ENCODE results near the gene PTAR1.

PTAR1 gene

DNA sequence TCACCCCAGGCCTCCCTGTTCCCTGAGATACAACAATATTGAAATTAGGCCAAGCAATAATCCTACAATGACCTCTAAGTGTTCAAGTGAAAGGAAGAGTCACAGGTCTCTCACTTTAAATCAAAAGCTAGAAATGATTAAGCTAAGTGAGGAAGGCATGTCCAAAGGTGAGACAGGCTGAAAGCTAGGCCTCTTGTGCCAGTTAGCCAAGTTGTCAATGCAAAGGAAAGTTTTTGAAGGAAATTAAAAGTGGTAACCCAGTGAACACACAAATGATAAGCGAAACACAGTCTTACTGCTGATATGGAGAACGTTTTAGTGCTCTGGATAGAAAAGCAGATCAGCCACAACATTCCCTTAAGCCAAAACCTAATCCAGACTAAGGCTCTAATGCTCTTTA, 39.8 kb downstream of the PTAR1 start:
- no peak for TF ChIP-seq ZFX (IDR thresholded peaks at IDR 0.05; ENCODE audit: borderline replicate concordance)
- TF ChIP-seq, protein P1, sequence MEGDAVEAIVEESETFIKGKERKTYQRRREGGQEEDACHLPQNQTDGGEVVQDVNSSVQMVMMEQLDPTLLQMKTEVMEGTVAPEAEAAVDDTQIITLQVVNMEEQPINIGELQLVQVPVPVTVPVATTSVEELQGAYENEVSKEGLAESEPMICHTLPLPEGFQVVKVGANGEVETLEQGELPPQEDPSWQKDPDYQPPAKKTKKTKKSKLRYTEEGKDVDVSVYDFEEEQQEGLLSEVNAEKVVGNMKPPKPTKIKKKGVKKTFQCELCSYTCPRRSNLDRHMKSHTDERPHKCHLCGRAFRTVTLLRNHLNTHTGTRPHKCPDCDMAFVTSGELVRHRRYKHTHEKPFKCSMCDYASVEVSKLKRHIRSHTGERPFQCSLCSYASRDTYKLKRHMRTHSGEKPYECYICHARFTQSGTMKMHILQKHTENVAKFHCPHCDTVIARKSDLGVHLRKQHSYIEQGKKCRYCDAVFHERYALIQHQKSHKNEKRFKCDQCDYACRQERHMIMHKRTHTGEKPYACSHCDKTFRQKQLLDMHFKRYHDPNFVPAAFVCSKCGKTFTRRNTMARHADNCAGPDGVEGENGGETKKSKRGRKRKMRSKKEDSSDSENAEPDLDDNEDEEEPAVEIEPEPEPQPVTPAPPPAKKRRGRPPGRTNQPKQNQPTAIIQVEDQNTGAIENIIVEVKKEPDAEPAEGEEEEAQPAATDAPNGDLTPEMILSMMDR (IDR thresholded peaks at IDR 0.05): no peak

DNA sequence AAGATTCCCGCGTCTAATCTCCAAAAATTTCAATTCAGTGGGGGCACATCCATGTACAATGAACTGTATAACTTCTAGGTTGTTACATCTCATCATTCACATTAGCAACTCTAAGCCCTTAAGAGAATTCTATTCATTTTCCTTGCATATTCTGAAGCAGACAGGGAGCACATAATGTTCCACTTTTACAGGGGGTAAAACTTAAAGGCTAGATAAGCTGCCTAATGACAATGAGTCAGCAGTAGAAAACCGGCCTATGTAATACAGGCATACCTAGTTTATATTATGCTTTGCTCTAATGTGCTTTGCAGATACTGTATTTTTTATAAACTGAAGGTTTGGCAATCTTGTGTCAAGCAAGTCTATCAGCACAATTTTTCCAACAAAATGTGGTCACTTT, 40.4 kb downstream of the PTAR1 start:
- H3K27ac ChIP-seq: no peak overlapping the region
- TF ChIP-seq, protein P1 (IDR thresholded peaks at IDR 0.05): no peak
- TF ChIP-seq ZFX (IDR thresholded peaks at IDR 0.05; ENCODE audit: borderline replicate concordance): no peak

More for the DNA sequence above, 39.8 kb downstream of the PTAR1 start:
- H3K27ac ChIP-seq: no peak overlapping the region

DNA sequence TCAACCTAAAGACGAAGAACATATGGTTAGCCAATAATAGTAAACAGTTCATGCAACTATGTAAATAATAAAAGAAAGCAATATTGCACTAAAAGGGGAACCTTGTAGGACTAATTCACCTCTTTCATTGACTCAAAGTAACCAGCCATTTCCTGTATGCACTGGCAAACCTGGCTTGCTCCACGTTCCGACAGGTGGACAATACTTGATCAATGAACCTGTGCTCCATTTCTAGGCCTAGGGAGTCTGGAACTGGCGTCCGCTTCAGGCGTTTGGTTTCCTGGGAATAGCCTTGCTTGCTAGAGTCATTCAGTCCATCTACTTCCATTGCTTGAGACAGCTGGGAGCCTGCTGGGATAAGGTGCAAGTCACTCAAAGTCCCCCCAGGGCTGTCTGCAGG, 41.6 kb downstream of the PTAR1 start:
- H3K27ac ChIP-seq: no peak overlapping the region
- TF ChIP-seq, protein P1 (IDR thresholded peaks at IDR 0.05): no peak
- TF ChIP-seq ZFX (IDR thresholded peaks at IDR 0.05; ENCODE audit: borderline replicate concordance): no peak

DNA sequence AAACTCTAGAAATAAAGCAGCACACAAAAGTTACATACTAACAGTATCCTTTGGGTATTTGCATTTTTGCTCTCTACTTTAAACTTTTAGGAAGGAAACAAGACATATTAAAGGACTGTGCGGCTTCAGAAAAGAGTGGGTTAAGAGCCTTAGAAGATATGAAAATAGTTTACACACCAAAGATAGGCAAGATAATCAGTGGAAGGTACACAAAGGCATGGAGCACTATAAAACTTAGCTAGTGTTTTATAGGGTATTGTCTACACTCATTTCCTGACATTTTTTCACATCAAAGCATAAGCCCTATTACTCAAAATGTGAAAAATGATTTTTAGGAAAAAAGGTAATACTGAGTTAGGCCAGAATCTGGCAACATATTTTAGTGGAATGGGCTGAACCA, 44.0 kb downstream of the PTAR1 start:
- TF ChIP-seq, protein P1 (IDR thresholded peaks at IDR 0.05): no peak
- TF ChIP-seq ZFX (IDR thresholded peaks at IDR 0.05; ENCODE audit: borderline replicate concordance): no peak
- no peak overlapping the region for H3K27ac ChIP-seq

DNA sequence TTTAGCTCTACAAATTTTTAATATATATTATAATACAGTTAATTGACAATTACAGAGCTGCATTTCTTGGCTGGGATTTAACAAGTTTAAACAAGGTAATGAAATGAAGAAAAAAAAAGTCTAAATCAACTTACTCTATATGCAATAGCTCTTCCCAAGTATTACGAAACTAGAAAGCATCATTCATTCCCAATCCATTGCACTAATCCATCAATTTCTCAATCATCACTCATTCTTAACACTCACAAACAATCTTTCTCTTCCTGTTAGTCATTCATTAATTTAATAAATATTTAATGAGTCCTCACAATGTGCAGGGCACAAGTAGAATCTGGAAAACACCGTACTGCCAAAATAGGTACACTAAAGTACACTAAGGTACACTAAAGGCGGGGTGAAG, 44.7 kb downstream of the PTAR1 start:
- TF ChIP-seq, protein P1 (IDR thresholded peaks at IDR 0.05): no peak
- TF ChIP-seq ZFX (IDR thresholded peaks at IDR 0.05; ENCODE audit: borderline replicate concordance): no peak
- H3K27ac ChIP-seq: no peak overlapping the region

DNA sequence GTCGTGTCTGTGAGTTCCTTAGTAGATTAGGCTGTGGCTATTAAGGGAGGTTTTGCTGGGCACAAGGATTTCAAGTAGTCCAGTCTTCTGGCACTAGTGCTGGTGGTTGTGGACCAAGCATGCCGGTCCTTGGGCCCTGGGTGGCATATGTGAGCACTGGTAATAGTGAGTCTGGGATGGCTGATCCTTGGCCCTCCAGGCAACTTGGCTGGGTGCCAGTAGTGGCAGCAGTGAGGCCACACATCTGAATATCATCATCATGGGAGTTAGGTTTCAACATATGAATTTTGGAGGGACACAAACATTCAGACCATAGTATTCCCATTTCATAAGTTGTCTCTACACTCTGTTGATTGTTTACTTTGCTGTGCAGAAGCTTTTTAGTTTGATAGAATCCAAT, 62.3 kb downstream of the PTAR1 start:
- no peak overlapping the region for H3K27ac ChIP-seq
- no peak for TF ChIP-seq ZFX (IDR thresholded peaks at IDR 0.05; ENCODE audit: borderline replicate concordance)
- TF ChIP-seq, protein P1 (IDR thresholded peaks at IDR 0.05): no peak

DNA sequence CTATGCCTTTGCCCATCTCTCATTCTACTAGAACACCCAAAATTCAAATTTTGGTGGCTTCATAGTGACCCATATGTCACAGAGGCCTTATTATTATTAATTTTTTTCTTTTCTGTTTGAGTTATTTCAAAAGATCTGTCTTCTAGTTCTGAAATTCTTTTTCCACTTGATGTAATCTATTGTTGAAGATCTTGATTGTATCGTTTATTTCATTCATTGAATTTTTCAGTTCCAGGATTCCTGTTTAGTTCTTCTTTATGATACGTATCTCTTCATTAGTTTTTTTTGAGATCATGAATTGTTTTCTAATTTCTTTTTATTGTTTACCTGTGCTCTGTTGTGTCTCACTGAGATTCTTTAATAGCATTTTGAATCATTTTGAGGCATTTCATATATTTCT, 63.0 kb downstream of the PTAR1 start:
- no peak overlapping the region for H3K27ac ChIP-seq
- TF ChIP-seq ZFX (IDR thresholded peaks at IDR 0.05; ENCODE audit: borderline replicate concordance): no peak
- TF ChIP-seq, protein P1 (IDR thresholded peaks at IDR 0.05): no peak
